Measurements from ENCODE around the gene UTS2R.

UTS2R gene

DNA sequence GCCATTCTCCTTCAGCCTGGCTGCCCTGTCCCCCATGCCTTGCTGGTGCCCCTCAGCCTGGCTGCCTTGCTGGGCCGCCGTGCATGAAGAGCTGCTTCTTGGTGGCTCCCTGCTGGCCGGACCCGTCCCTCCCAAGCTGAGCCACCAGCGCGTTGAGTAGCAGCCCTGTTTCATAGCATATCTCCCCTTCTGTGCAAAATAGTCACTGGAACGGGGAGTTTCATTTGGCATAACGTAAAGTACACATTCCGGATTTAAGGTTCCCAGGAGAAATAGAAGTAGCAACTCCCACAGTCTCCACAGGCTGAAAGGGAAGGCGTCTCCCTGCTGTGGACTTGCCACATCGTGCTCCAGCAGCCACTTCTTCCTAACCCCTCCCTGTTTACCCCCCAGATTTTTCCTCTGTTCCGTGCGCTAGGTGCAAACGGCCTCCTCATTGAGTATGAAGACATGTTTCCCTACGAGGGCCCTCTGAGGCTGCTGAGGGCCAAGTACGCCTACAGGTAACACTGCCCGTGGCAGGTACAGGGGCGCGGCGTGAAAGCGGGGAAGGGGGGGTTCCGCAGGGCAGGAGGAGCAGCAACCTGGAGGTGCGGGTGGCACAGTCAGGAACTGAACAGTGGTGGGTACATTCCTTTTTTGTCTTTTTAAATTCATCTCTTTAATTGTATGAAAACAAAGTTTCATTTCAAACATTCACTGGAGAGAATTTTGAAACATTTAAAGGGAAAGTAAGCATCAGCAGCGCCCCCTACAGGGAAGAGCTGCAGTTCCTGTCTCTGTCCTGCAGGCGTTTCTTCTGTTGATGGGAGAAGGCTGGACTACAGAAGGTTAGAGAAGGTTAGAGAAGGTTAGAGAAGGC, 52.7 kb downstream of the UTS2R start:
- H3K27ac ChIP-seq: no peak overlapping the region
- H3K27me3 ChIP-seq (replicated peaks): no peaks in the 10 kb centered on the region
- TF ChIP-seq, protein P1, sequence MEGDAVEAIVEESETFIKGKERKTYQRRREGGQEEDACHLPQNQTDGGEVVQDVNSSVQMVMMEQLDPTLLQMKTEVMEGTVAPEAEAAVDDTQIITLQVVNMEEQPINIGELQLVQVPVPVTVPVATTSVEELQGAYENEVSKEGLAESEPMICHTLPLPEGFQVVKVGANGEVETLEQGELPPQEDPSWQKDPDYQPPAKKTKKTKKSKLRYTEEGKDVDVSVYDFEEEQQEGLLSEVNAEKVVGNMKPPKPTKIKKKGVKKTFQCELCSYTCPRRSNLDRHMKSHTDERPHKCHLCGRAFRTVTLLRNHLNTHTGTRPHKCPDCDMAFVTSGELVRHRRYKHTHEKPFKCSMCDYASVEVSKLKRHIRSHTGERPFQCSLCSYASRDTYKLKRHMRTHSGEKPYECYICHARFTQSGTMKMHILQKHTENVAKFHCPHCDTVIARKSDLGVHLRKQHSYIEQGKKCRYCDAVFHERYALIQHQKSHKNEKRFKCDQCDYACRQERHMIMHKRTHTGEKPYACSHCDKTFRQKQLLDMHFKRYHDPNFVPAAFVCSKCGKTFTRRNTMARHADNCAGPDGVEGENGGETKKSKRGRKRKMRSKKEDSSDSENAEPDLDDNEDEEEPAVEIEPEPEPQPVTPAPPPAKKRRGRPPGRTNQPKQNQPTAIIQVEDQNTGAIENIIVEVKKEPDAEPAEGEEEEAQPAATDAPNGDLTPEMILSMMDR (IDR thresholded peaks at IDR 0.05; ENCODE audit: low read depth, low read length, missing control alignments): peak; percentile 80
- in situ Hi-C loops (cut with HindIII; ENCODE audit: low pct_ligation_motif_present, low sequenced_read_pairs): no loop called here
- no peak overlapping the region for H3K4me3 ChIP-seq (ENCODE audit: low read depth, low read length)
- peak; percentile 23 for DNase-seq
- no peaks in the 10 kb centered on the region for H3K36me3 ChIP-seq (replicated peaks)

GRCh38 chr17:82424863-82425159, 53.2 kb downstream of the UTS2R start:
- Histone ChIP-seq H3K27me3 (replicated peaks) (no peaks in the 10 kb centered on the region), H3K36me3 (replicated peaks) (no peaks in the 10 kb centered on the region), H3K27ac (no peak overlapping the region), H3K4me3 (ENCODE audit: low read depth, low read length) (no peak overlapping the region)
- DNase-seq: no peak
- TF ChIP-seq, protein P1 (IDR thresholded peaks at IDR 0.05; ENCODE audit: low read depth, low read length, missing control alignments): no peak
- in situ Hi-C loops (cut with HindIII; ENCODE audit: low pct_ligation_motif_present, low sequenced_read_pairs): no loop called here

Measured in brain microvascular endothelial cell (primary cell).